ENCODE results near the gene KLRF1.

GRCh38 chr12:9883175-9883574, 55.9 kb downstream of the KLRF1 start:
- no peak for TF ChIP-seq CTCF (IDR thresholded peaks at IDR 0.05 in 4 of 5, conservative IDR thresholded peaks at IDR 0.05 in 1 of 5)
- no peak for TF ChIP-seq POLR2A (IDR thresholded peaks at IDR 0.05)
